Measurements from ENCODE around the gene GNA14.

DNA sequence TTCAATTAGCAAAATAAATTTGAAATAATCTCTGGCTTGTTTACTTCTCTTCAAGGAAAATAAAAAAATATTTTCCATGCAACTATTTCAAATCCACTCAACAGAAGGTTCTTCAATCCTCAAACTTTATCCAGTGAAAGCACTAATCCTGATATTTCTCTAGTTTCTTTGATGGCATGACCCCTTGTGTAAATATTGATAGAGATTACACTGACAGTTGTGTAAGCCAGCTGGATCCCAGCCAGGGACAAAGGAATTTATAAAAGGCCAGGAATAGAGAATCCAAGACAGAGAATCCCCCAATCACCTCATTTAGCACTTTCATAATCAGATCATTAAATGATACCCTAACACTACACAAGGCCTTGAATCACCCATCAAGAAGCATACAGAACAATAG, 135.2 kb downstream of the GNA14 start:
- TF ChIP-seq CTCF (IDR thresholded peaks at IDR 0.05): no peak
- TF ChIP-seq POLR2A (IDR thresholded peaks at IDR 0.05): no peak

All from Peyer's patch (tissue), 4 donors.